PC-3 (cell line): Measurements from ENCODE around the gene FRMPD4. TPM values are rescaled to one million over a fixed set of nuclear protein-coding genes. Genes with fewer than 3 reads are reported as not detected.

Source experiments
- ATAC-seq: fragments of 200-7000 bp; cut with Tn5 transposase; 2 replicates; pipeline ENCODE4 v1.9.1; 2020; ENCODE audit warnings: mild to moderate bottlenecking, moderate library complexity
- BruUV-seq: library from RNA; stranded (reverse); fragments of 400-500 nt; replicated peaks from 2 replicates; lab custom pipeline; 2021; lab: Mats Ljungman, UMichigan
- CTCF ChIA-PET: fragments of 300-600 bp; sonication (Branson Sonifier 250); formaldehyde crosslinking; loops from one replicate; lab custom pipeline; 2022; ENCODE audit warnings: antibody characterized with exemption; lab: Charles Lee
- POLR2A ChIA-PET: fragments of 300-600 bp; sonication (Branson Sonifier 250); formaldehyde crosslinking; loops from one replicate; lab custom pipeline; 2022; ENCODE audit warnings: antibody characterized with exemption; ENCODE audit not compliant: unreplicated experiment; lab: Charles Lee
- DNase-seq: peaks from one replicate; pipeline ENCODE4 v3.0.0-alpha.2; 2015
- H2AFZ ChIP-seq: fragments of 300-600 bp; sonication (generic); 2 replicates; pipeline ENCODE4 v1.6.0; 2016; ENCODE audit warnings: antibody characterized with exemption, low read length
- H3F3A ChIP-seq: fragments of 300-600 bp; sonication (generic); one replicate; pipeline ENCODE4 v1.6.0; 2017; ENCODE audit warnings: antibody characterized with exemption, low read length, control low read depth, mild to moderate bottlenecking; ENCODE audit not compliant: unreplicated experiment
- H3K27ac ChIP-seq: fragments of 300-600 bp; sonication (generic); 2 replicates; pipeline ENCODE4 v1.5.1; 2016; ENCODE audit warnings: mild to moderate bottlenecking, low read length
- H3K27me3 ChIP-seq: fragments of 300-600 bp; sonication (generic); 2 replicates; pipeline ENCODE4 v1.6.1; 2016; ENCODE audit warnings: low read length, mixed read lengths
- H3K36me3 ChIP-seq: fragments of 300-600 bp; sonication (generic); 2 replicates; pipeline ENCODE4 v1.6.1; 2016; ENCODE audit warnings: low read depth, mixed run types, low read length, mixed read lengths
- H3K4me1 ChIP-seq: fragments of 300-600 bp; sonication (generic); 2 replicates; pipeline ENCODE4 v1.5.1; 2016; ENCODE audit warnings: low read length; ENCODE audit not compliant: insufficient read depth
- H3K4me2 ChIP-seq: fragments of 300-600 bp; sonication (generic); 2 replicates; pipeline ENCODE4 v1.6.0; 2016; ENCODE audit warnings: low read length
- H3K4me3 ChIP-seq: fragments of 300-600 bp; sonication (generic); 2 replicates; pipeline ENCODE4 v1.5.1; 2016; ENCODE audit warnings: mild to moderate bottlenecking, low read length, mixed read lengths
- H3K79me2 ChIP-seq: fragments of 300-600 bp; sonication (generic); 2 replicates; pipeline ENCODE4 v1.6.1; 2017; ENCODE audit warnings: low read length, mixed read lengths
- H3K9ac ChIP-seq: fragments of 300-600 bp; sonication (generic); 2 replicates; pipeline ENCODE4 v1.6.0; 2016; ENCODE audit warnings: mild to moderate bottlenecking, low read length
- H3K9me2 ChIP-seq: fragments of 300-600 bp; sonication (generic); replicated peaks from 2 replicates; pipeline ENCODE4 v1.6.1; 2016; ENCODE audit warnings: mixed run types, low read length, mixed read lengths
- H3K9me3 ChIP-seq: fragments of 300-600 bp; sonication (generic); 2 replicates; pipeline ENCODE4 v1.6.1; 2016; ENCODE audit warnings: low read length, mixed read lengths
- H4K20me1 ChIP-seq: fragments of 300-600 bp; sonication (generic); 2 replicates; pipeline ENCODE4 v1.6.1; 2016; ENCODE audit warnings: low read length, mixed read lengths
- CTCF ChIP-seq: fragments of 300-600 bp; sonication (generic); conservative IDR thresholded peaks from 2 replicates; pipeline ENCODE4 v1.5.1; 2017; ENCODE audit warnings: antibody characterized with exemption, low read depth, mild to moderate bottlenecking, low read length
- EZH2 ChIP-seq: fragments of 300-600 bp; sonication (generic); IDR thresholded peaks from one replicate; pipeline ENCODE4 v1.6.1; 2017; ENCODE audit warnings: antibody characterized with exemption, mild to moderate bottlenecking, low read length; ENCODE audit not compliant: unreplicated experiment
- EZH2phosphoT487 ChIP-seq: fragments of 300-600 bp; sonication (generic); IDR thresholded peaks from 2 replicates; pipeline ENCODE4 v1.6.1; 2018; ENCODE audit warnings: mild to moderate bottlenecking, antibody characterized with exemption, low read length, borderline replicate concordance
- intact Hi-C: fragments of 100-400 bp; cut with micrococcal nuclease; formaldehyde crosslinking; loops from 2 replicates; pipeline ENCODE4 v1.9.0; 2023
- total RNA-seq: library from RNA; depleted of rRNA; stranded (reverse); fragments of >200 nt; gene quantifications from 2 replicates; pipeline ENCODE4 v1.2.3, GENCODE V29; 2014

Gene FRMPD4
- total RNA-seq, 1 experiment from 2014 or later = 0.15 TPM

- intact Hi-C loops = no loop called here
- ChIA-PET POLR2A (no interaction called here), CTCF (interaction anchor here (0.7 kb wide), 1 partner anchor 43 kb away, joined by 4 read pairs; no protein-coding TSS in a partner anchor)
- no peaks in the 10 kb centered on the region for H3K9me3 ChIP-seq
- no TSS peak for BruUV-seq
- H3K36me3 ChIP-seq = no peaks in the 10 kb centered on the region
- no peak overlapping the region for H3K27ac ChIP-seq
- no peaks in the 10 kb centered on the region for H3K27me3 ChIP-seq
- no peaks in the 10 kb centered on the region for H3F3A ChIP-seq
- ATAC-seq = no peak
- H3K4me3 ChIP-seq = no peak overlapping the region
- H3K9ac ChIP-seq = no peak overlapping the region
- H3K9me2 ChIP-seq = no peaks in the 10 kb centered on the region
- no peaks in the 10 kb centered on the region for H4K20me1 ChIP-seq
- DNase-seq = peak; percentile 62
- no peaks in the 10 kb centered on the region for H3K79me2 ChIP-seq
- no peak overlapping the region for H2AFZ ChIP-seq
- no peaks in the 10 kb centered on the region for H3K4me1 ChIP-seq
- H3K4me2 ChIP-seq = no peak overlapping the region
- TF ChIP-seq EZH2phosphoT487 (no peak), EZH2 (no peak), CTCF (no peak)
Measured at GRCh38 chrX:12548746-12549145, 410.5 kb downstream of the FRMPD4 start.

- intact Hi-C loops = no loop called here
- H3K4me2 ChIP-seq = no peak overlapping the region
- ChIA-PET CTCF (no interaction called here), POLR2A (no interaction called here)
- no peak for TF ChIP-seq EZH2
- TF ChIP-seq CTCF = no peak
- TF ChIP-seq EZH2phosphoT487 = no peak
- no peaks in the 10 kb centered on the region for H3F3A ChIP-seq
- DNase-seq (no peak), ATAC-seq (no peak)
- no peak overlapping the region for H3K27ac ChIP-seq
- H3K36me3 ChIP-seq = no peaks in the 10 kb centered on the region
- no peak overlapping the region for H2AFZ ChIP-seq
- no peaks in the 10 kb centered on the region for H3K27me3 ChIP-seq
- no peaks in the 10 kb centered on the region for H3K9me2 ChIP-seq
- H3K4me3 ChIP-seq = no peak overlapping the region
- no peaks in the 10 kb centered on the region for H4K20me1 ChIP-seq
- H3K9ac ChIP-seq = no peak overlapping the region
- no TSS peak for BruUV-seq
- no peaks in the 10 kb centered on the region for H3K9me3 ChIP-seq
- no peaks in the 10 kb centered on the region for H3K79me2 ChIP-seq
- H3K4me1 ChIP-seq = no peaks in the 10 kb centered on the region
Measured at GRCh38 chrX:12554206-12554605, 415.9 kb downstream of the FRMPD4 start.

GRCh38 chrX:12563121-12563520 lies 424.8 kb downstream of the FRMPD4 start:
- no TSS peak for BruUV-seq
- TF ChIP-seq EZH2 = no peak
- no peak for TF ChIP-seq EZH2phosphoT487
- no peak for TF ChIP-seq CTCF
- Histone ChIP-seq H3F3A (no peaks in the 10 kb centered on the region), H3K4me3 (no peak overlapping the region), H3K4me2 (peak overlapping the region; percentile 31; the same call in 1 of the 2 replicates), H3K27ac (peak overlapping the region; percentile 79), H3K4me1 (peaks cover 27% of the 10 kb centered on the region), H3K9me2 (no peaks in the 10 kb centered on the region), H4K20me1 (no peaks in the 10 kb centered on the region), H3K9me3 (no peaks in the 10 kb centered on the region), H3K27me3 (no peaks in the 10 kb centered on the region), H2AFZ (no peak overlapping the region), H3K36me3 (no peaks in the 10 kb centered on the region), H3K79me2 (no peaks in the 10 kb centered on the region), H3K9ac (no peak overlapping the region)
- CTCF ChIA-PET = no interaction called here
- POLR2A ChIA-PET = no interaction called here
- DNase-seq = peak; percentile 65
- peak; percentile 49 for ATAC-seq
- intact Hi-C loops = loop anchor here (10.0 kb wide), 1 partner anchor 478 kb away; no protein-coding TSS in a partner anchor
